GM12801 (cell line): Measurements from ENCODE around the gene SLC27A2.

ENCODE experiments used
- CTCF ChIP-seq: IDR thresholded peaks from one replicate; pipeline ENCODE4 v1.5.1; 2011; ENCODE audit warnings: control low read depth; ENCODE audit not compliant: insufficient read length; ENCODE audit errors: extremely low read depth

Gene SLC27A2

GRCh38 chr15:50244959-50245624 lies 63.1 kb downstream of the SLC27A2 start:
- TF ChIP-seq CTCF, result no peak

GRCh38 chr15:50246631-50247030 lies 64.6 kb downstream of the SLC27A2 start:
- TF ChIP-seq CTCF, result no peak

GRCh38 chr15:50247819-50248655 lies 66.0 kb downstream of the SLC27A2 start:
- TF ChIP-seq CTCF, result no peak

GRCh38 chr15:50248994-50249582 lies 67.1 kb downstream of the SLC27A2 start:
- TF ChIP-seq CTCF, result no peak

DNA sequence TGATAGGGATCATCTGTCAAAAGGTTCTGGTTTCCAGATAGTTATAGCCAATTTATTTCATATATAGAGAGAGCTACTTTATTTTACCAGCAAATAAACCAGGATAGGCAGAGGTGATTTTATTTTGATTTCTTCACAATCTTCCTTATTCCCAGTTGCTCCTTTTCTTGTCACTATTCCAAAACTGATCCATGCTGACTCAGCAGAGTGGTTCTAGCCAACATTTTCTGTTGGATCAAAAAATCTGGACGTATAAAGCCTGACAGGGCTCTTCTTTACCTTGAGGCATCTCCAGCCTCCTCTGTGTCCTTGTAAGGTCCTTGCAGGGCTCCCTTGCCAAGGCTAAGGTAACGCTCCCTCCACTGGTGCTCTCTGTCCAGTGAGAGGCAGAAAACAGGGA lies 67.7 kb downstream of the SLC27A2 start:
- no peak for TF ChIP-seq CTCF

DNA sequence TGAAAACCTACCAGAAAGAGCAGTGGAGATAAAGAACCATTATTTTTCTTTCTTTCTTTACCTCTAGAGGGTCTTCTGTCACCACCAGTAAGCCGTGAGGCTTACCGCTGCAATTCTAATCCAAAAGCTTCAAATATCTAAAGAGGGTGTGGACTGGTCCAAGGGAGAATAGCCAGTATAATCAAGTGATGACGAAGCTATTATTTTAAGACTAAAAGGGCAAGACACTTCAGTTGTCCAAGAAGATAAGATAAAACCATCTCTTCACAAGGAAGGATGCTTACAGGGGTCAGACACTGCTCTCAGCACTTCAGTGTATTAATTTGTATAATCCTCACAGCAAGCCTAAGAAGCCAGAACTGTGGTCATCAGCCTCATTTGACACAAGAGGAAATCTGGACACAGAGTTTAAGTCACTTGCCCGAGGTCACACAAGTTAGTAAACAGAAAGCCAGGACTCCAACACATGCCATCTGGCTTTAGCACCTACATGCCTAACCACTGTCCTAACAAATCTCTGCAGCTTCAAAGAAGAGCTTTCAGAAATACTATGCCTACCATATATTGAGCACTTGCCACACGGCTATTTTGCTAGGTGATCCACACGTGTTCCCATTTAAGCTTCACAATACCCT lies 68.9 kb downstream of the SLC27A2 start:
- no peak for TF ChIP-seq CTCF

- TF ChIP-seq CTCF, result no peak
Observed at GRCh38 chr15:50251638-50252182, 69.7 kb downstream of the SLC27A2 start.
